Measurements from ENCODE around the gene CDC42EP5.
"Not testable (repeated sequence)": the region's sequence is repeated elsewhere in the genome, so short reads cannot be mapped to it uniquely, and the experiment has no call there.

- TF ChIP-seq ARNT (IDR thresholded peaks at IDR 0.05); L3MBTL2 (conservative IDR thresholded peaks at IDR 0.05): not testable (repeated sequence)
These were observed 24.8 kb upstream of the CDC42EP5 start for GRCh38 chr19:54497747-54498450.

Data from HEK293T (cell line).